Natural killer cell (primary cell): ENCODE measurements around the gene ATP8B4. TPM values are rescaled to one million over a fixed set of nuclear protein-coding genes. Genes with fewer than 3 reads are reported as not detected.

ENCODE experiments used
- ATAC-seq, 3 donors: fragments of 150-1000 bp in 2 of 3; fragments of 200-7000 bp in 1 of 3; cut with Tn5 transposase; 1 replicate in 1 of 3; 2 replicates in 2 of 3; pipeline ENCODE4 v1.10.0; 2021; ENCODE audit warnings: mild to moderate bottlenecking in 2 of 3, moderate library complexity in 2 of 3
- DNase-seq, 2 donors: peaks; one replicate each; pipeline versions ENCODE4 v3.0.0 to v3.0.0-alpha.2; 2013 to 2021; ENCODE audit warnings: mixed read lengths in 1 of 2
- H3K27ac ChIP-seq: one replicate; pipeline ENCODE4 v1.5.1; 2013; ENCODE audit warnings: mild to moderate bottlenecking, low read length
- H3K27me3 ChIP-seq: one replicate; pipeline ENCODE4 v1.6.1; 2013; ENCODE audit warnings: low read length; ENCODE audit not compliant: control insufficient read depth, insufficient read depth
- H3K36me3 ChIP-seq: one replicate; pipeline ENCODE4 v1.6.1; 2013; ENCODE audit warnings: low read length; ENCODE audit not compliant: control insufficient read depth, insufficient read depth
- H3K4me1 ChIP-seq: one replicate; pipeline ENCODE4 v1.6.1; 2013; ENCODE audit warnings: low read length; ENCODE audit not compliant: control insufficient read depth, insufficient read depth
- H3K4me3 ChIP-seq: one replicate; pipeline ENCODE4 v1.5.1; 2013; ENCODE audit warnings: low read length
- H3K9me3 ChIP-seq: one replicate; pipeline ENCODE4 v1.6.1; 2013; ENCODE audit warnings: low read length; ENCODE audit not compliant: control insufficient read depth, insufficient read depth
- H3K27ac Mint-ChIP-seq, 2 donors: one replicate each; pipeline ENCODE4 v1.8.0; 2022; ENCODE audit warnings: mild to moderate bottlenecking in 2 of 2, mixed read lengths in 2 of 2, moderate library complexity in 1 of 2
- H3K27me3 Mint-ChIP-seq, 2 donors: one replicate each; pipeline ENCODE4 v1.8.0; 2022; ENCODE audit warnings: low read depth in 2 of 2, mixed read lengths in 2 of 2
- H3K36me3 Mint-ChIP-seq: one replicate; pipeline ENCODE4 v1.8.0; 2022; ENCODE audit warnings: mixed read lengths
- H3K4me1 Mint-ChIP-seq, 2 donors: one replicate each; pipeline ENCODE4 v1.8.0; 2022; ENCODE audit warnings: mixed read lengths in 2 of 2
- H3K4me3 Mint-ChIP-seq: one replicate; pipeline ENCODE4 v1.8.0; 2022; ENCODE audit warnings: mild to moderate bottlenecking, moderate library complexity, mixed read lengths
- H3K9me3 Mint-ChIP-seq, 2 donors: one replicate each; pipeline ENCODE4 v1.8.0; 2022; ENCODE audit warnings: mixed read lengths in 2 of 2
- CTCF ChIP-seq: fragments of 200-600 bp; IDR thresholded peaks from one replicate; pipeline ENCODE4 v1.8.0; 2022; ENCODE audit warnings: antibody characterized with exemption
- WGBS: methylation state at CpG from one replicate; pipeline ENCODE4 v1.1.7; 2013; ENCODE audit warnings: missing lambda C conversion rate; ENCODE audit not compliant: insufficient coverage; 5-methylcytosine and 5-hydroxymethylcytosine counted together
- intact Hi-C: fragments of 100-400 bp; cut with micrococcal nuclease; formaldehyde crosslinking; loops from one replicate; pipeline ENCODE4 v1.14.2; 2022
- total RNA-seq, 4 donors: library from RNA; stranded (reverse); fragments of 120-200 nt in 1 of 4; gene quantifications; one replicate each; pipeline versions ENCODE4 v1.2.3 to v1.2.4, GENCODE V29; 2013 to 2022

Gene ATP8B4
- total RNA-seq, 3 donors from 2014 or later (not counting 1 experiment from before 2014, with no cell fraction given): 55.6 to 89.5 (median 75.1) TPM

GRCh38 chr15:49953421-49953820 is 165.6 kb downstream of the ATP8B4 start:
- no peaks in the 10 kb centered on the region for H3K4me1 ChIP-seq
- H3K4me3 ChIP-seq: no peak overlapping the region
- Mint-ChIP-seq H3K27me3 (no peaks in the 10 kb centered on the region), H3K4me1 (no peaks in the 10 kb centered on the region), H3K4me3 (no peak overlapping the region), H3K9me3 (peaks cover 7 to 10% of the 10 kb centered on the region in 2 donors), H3K36me3 (peaks cover 45% of the 10 kb centered on the region), H3K27ac (no peak overlapping the region)
- intact Hi-C loops: no loop called here
- ATAC-seq (no peak), DNase-seq (no peak)
- no peaks in the 10 kb centered on the region for H3K9me3 ChIP-seq
- peaks cover 29% of the 10 kb centered on the region for H3K36me3 ChIP-seq
- H3K27ac ChIP-seq: no peak overlapping the region
- H3K27me3 ChIP-seq: no peaks in the 10 kb centered on the region
- TF ChIP-seq CTCF: no peak
- WGBS: 77% methylated on average over 3 of the region's 3 CpGs

DNA sequence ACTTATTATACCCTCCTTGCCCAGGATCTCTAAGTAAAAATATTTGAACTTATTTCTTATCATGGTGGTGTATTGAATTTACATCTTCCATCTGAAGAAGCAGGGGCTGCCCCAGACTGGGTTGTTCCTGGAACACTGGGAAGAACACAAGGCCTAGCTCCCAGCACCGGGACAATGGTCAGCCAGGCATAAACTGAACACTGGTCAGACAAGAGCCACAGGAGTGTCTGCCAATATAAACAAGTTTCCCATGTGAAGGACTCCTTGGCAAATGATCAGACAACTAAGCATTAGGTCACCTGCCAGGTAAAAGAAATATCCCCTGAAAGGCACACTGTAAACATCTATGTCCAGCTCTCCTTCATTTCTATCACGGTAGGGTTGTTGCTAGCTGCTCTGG is 172.4 kb downstream of the ATP8B4 start:
- H3K36me3 Mint-ChIP-seq: peaks cover 37% of the 10 kb centered on the region
- no peaks in the 10 kb centered on the region for H3K4me1 ChIP-seq
- no peak overlapping the region for H3K4me3 Mint-ChIP-seq
- H3K9me3 ChIP-seq: no peaks in the 10 kb centered on the region
- no peak for TF ChIP-seq CTCF
- intact Hi-C loops: no loop called here
- H3K27me3 Mint-ChIP-seq: no peaks in the 10 kb centered on the region
- peak overlapping the region; percentile 14 to 27 for H3K27ac Mint-ChIP-seq
- H3K4me3 ChIP-seq: no peak overlapping the region
- H3K9me3 Mint-ChIP-seq: peaks cover 12 to 29% of the 10 kb centered on the region in 2 donors
- peaks cover 0 to 4% of the 10 kb centered on the region in 2 donors for H3K4me1 Mint-ChIP-seq
- no peaks in the 10 kb centered on the region for H3K27me3 ChIP-seq
- H3K27ac ChIP-seq: no peak overlapping the region
- WGBS: 100% methylated on average over 2 of the region's 2 CpGs
- H3K36me3 ChIP-seq: no peaks in the 10 kb centered on the region
- DNase-seq: no peak
- no peak for ATAC-seq

- Histone ChIP-seq H3K27ac (no peak overlapping the region), H3K4me1 (no peaks in the 10 kb centered on the region), H3K36me3 (peaks cover 30% of the 10 kb centered on the region), H3K27me3 (no peaks in the 10 kb centered on the region), H3K9me3 (no peaks in the 10 kb centered on the region), H3K4me3 (no peak overlapping the region)
- ATAC-seq (no peak), DNase-seq (no peak)
- Mint-ChIP-seq H3K27ac (no peak overlapping the region), H3K4me1 (peaks cover 19% of the 10 kb centered on the region in 2 donors), H3K9me3 (no peaks in the 10 kb centered on the region), H3K36me3 (peaks cover 12% of the 10 kb centered on the region), H3K4me3 (no peak overlapping the region), H3K27me3 (no peaks in the 10 kb centered on the region)
- 95% methylated on average over 1 of the region's 2 CpGs for WGBS
- intact Hi-C loops: no loop called here
- TF ChIP-seq CTCF: no peak
Measured at GRCh38 chr15:49934487-49934886, 184.5 kb downstream of the ATP8B4 start.

DNA sequence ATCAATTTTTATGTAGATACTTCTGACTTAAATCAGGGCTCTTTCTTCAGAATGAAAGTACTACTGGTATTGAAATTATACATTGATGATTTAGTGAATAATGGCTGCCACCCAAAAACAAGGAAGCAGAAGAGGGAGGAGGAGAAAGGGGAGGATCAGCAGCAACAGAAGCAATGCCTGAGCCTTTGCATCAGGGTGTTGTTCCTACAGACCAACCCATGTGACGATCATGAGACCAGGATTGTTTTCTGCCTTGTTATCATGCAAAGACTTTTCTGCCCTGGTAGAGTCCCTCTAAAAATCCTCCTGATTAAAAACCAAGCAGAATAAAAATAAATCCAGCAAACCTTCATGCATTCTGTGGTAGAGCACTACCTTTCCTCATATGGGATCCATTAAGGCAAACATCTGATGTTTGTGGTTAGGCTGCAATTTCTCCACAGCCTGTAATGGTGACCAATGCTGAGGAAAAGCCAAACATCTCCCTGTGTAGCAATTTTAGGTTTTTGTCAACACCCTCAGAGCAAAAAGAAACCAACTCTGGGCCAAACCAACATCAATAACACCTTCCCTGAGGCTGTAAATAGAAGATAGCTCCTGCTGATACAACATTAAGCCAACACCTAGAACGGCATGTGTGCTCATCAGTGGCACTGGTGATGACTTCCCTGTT is 191.7 kb downstream of the ATP8B4 start:
- peak; percentile 68 to 91 (median 90) for ATAC-seq
- H3K36me3 ChIP-seq: peaks cover 46% of the 10 kb centered on the region
- H3K4me3 ChIP-seq: no peak overlapping the region
- H3K4me1 ChIP-seq: no peaks in the 10 kb centered on the region
- H3K27me3 Mint-ChIP-seq: no peaks in the 10 kb centered on the region
- no peaks in the 10 kb centered on the region for H3K9me3 Mint-ChIP-seq
- no peak overlapping the region for H3K27ac Mint-ChIP-seq
- DNase-seq: no peak
- no peak overlapping the region for H3K4me3 Mint-ChIP-seq
- no peaks in the 10 kb centered on the region for H3K27me3 ChIP-seq
- H3K36me3 Mint-ChIP-seq: no peaks in the 10 kb centered on the region
- WGBS: 71% methylated on average over 2 of the region's 2 CpGs
- H3K4me1 Mint-ChIP-seq: peaks cover 0 to 7% of the 10 kb centered on the region in 2 donors
- no peak for TF ChIP-seq CTCF
- intact Hi-C loops: no loop called here
- H3K27ac ChIP-seq: no peak overlapping the region
- no peaks in the 10 kb centered on the region for H3K9me3 ChIP-seq
